ENCODE data around the gene PCNX2.

The PCNX2 gene

GRCh38 chr1:233334092-233334491, 38.6 kb upstream of the PCNX2 start:
- H3K4me1 ChIP-seq (ENCODE audit: control insufficient read depth in 1 of 2, insufficient read depth in 2 of 2, low read length in 2 of 2) = peaks cover 17 to 37% of the 10 kb centered on the region in 2 donors
- H3K9ac ChIP-seq (ENCODE audit: low read depth in 1 of 2, low read length in 2 of 2) = no peak overlapping the region
- H3K36me3 ChIP-seq (ENCODE audit: control insufficient read depth in 1 of 2, insufficient read depth in 2 of 2, low read length in 2 of 2) = no peaks in the 10 kb centered on the region
- H3K27me3 ChIP-seq (ENCODE audit: control insufficient read depth in 1 of 2, insufficient read depth in 2 of 2, low read length in 2 of 2) = peaks cover 0 to under 1% of the 10 kb centered on the region in 2 donors
- H3K9me3 ChIP-seq (ENCODE audit: control insufficient read depth in 1 of 2, low read length in 2 of 2) = no peaks in the 10 kb centered on the region
- H3K4me3 ChIP-seq (ENCODE audit: low read depth in 1 of 2, low read length in 2 of 2) = no peak overlapping the region
- H3K27ac ChIP-seq (ENCODE audit: low read depth, low read length) = no peak overlapping the region

DNA sequence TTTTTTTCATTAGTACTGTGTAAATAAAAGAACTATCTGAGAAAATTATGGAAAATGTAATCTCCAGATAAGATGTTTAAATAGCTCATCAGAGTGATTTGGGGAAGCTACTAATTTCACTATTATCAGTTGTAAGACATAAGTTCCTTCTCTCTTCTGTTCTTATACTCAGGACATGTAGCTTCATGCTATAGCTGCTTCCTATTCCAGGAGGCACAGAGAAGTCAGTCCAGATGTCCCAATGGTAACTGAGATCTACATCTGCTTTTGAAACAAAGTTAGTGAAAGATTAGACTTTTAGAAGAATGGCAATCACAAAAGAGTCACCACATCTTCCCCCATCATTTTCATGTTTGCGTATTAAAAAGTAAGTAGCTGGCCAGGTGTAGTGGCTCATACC, 37.6 kb upstream of the PCNX2 start:
- no peak overlapping the region for H3K9ac ChIP-seq (ENCODE audit: low read depth in 1 of 2, low read length in 2 of 2)
- peaks cover 0 to 3% of the 10 kb centered on the region in 2 donors for H3K27me3 ChIP-seq (ENCODE audit: control insufficient read depth in 1 of 2, insufficient read depth in 2 of 2, low read length in 2 of 2)
- H3K27ac ChIP-seq (ENCODE audit: low read depth, low read length) = no peak overlapping the region
- H3K9me3 ChIP-seq (ENCODE audit: control insufficient read depth in 1 of 2, low read length in 2 of 2) = no peaks in the 10 kb centered on the region
- H3K4me3 ChIP-seq (ENCODE audit: low read depth in 1 of 2, low read length in 2 of 2) = no peak overlapping the region
- no peaks in the 10 kb centered on the region for H3K36me3 ChIP-seq (ENCODE audit: control insufficient read depth in 1 of 2, insufficient read depth in 2 of 2, low read length in 2 of 2)
- H3K4me1 ChIP-seq (ENCODE audit: control insufficient read depth in 1 of 2, insufficient read depth in 2 of 2, low read length in 2 of 2) = peaks cover 22 to 29% of the 10 kb centered on the region in 2 donors

DNA sequence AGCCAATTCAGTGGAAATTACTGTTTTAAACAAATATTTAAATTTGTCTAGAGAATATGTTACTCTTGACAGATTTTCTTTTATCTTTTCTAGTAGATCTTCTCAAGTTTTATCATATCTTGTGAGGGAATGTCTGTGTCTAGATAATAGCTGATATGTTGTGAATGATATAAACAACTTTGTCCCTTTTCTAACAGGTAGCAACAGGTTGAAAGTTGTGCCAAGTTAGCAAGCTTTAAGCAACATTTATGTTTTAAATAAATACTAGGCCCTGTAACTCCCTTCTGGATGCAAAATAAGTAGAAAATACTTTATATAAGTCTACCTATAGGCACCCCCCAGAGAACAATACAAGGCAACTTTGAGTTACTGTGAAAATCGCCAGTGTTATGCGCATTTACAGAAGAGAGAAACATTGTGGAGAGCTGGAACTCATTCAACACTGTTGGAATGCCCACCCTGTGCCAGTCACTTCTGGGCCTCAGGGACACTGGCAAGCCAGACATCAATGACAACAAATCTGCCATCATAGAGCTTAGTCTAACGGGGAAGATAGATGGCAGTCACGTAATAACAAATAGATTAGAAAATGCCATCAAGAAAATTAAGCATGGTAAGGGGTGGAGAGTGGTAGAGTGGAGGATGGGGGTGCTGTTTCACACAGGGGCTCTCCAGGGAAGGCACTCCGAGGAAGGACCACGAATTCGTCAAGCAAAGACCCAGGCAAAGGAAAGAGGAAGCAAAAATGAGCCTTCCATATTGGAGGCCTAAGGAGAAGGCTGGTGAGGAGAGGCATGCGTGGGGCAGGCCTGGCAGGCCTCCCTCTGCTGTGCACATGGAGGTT, 36.4 kb upstream of the PCNX2 start:
- no peak overlapping the region for H3K27ac ChIP-seq (ENCODE audit: low read depth, low read length)
- H3K4me1 ChIP-seq (ENCODE audit: control insufficient read depth in 1 of 2, insufficient read depth in 2 of 2, low read length in 2 of 2) = peaks cover 17 to 19% of the 10 kb centered on the region in 2 donors
- no peak overlapping the region for H3K4me3 ChIP-seq (ENCODE audit: low read depth in 1 of 2, low read length in 2 of 2)
- H3K9me3 ChIP-seq (ENCODE audit: control insufficient read depth in 1 of 2, low read length in 2 of 2) = no peaks in the 10 kb centered on the region
- peaks cover 0 to 3% of the 10 kb centered on the region in 2 donors for H3K27me3 ChIP-seq (ENCODE audit: control insufficient read depth in 1 of 2, insufficient read depth in 2 of 2, low read length in 2 of 2)
- no peaks in the 10 kb centered on the region for H3K36me3 ChIP-seq (ENCODE audit: control insufficient read depth in 1 of 2, insufficient read depth in 2 of 2, low read length in 2 of 2)
- no peak overlapping the region for H3K9ac ChIP-seq (ENCODE audit: low read depth in 1 of 2, low read length in 2 of 2)

GRCh38 chr1:233328142-233328921, 32.8 kb upstream of the PCNX2 start:
- no peaks in the 10 kb centered on the region for H3K36me3 ChIP-seq (ENCODE audit: control insufficient read depth in 1 of 2, insufficient read depth in 2 of 2, low read length in 2 of 2)
- H3K27ac ChIP-seq (ENCODE audit: low read depth, low read length) = peak overlapping the region; percentile 70
- H3K27me3 ChIP-seq (ENCODE audit: control insufficient read depth in 1 of 2, insufficient read depth in 2 of 2, low read length in 2 of 2) = peaks cover 0 to 3% of the 10 kb centered on the region in 2 donors
- no peaks in the 10 kb centered on the region for H3K9me3 ChIP-seq (ENCODE audit: control insufficient read depth in 1 of 2, low read length in 2 of 2)
- H3K4me1 ChIP-seq (ENCODE audit: control insufficient read depth in 1 of 2, insufficient read depth in 2 of 2, low read length in 2 of 2) = peaks cover 10 to 14% of the 10 kb centered on the region in 2 donors
- H3K9ac ChIP-seq (ENCODE audit: low read depth in 1 of 2, low read length in 2 of 2) = peak overlapping the region; percentile 75 to 85
- H3K4me3 ChIP-seq (ENCODE audit: low read depth in 1 of 2, low read length in 2 of 2) = peak overlapping the region; percentile 77 to 85

DNA sequence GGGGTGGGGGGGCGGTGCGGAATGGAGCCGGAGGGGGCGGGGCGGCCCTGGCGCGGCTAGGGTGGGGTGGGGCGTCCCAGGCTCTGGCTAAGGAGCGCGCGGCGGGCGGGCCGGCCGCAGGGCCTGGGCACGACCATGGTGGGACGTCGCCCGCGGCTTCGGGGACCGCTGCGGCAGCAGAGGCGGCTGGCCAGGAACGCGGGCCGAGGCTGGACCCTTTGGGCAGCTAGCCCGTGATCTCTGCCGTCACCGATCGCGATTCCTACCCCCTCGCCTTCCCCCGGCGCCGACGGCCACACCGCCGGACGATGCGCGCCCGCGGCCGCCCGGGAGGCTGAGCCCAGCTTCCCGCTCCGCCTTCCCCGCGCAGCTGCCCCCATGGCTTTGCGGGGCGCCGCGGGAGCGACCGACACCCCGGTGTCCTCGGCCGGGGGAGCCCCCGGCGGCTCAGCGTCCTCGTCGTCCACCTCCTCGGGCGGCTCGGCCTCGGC, 32.2 kb upstream of the PCNX2 start, which contains the start of gene MAP3K21:
MAP3K21 (plus strand) TSS at position 74 of the 491 bp plus-strand sequence; CDS start at position 379, 305 bp downstream.
- peak within 1 kb of the TSS; percentile 75 to 83 for H3K9ac ChIP-seq (ENCODE audit: low read depth in 1 of 2, low read length in 2 of 2)
- no peaks in the 10 kb centered on the region for H3K9me3 ChIP-seq (ENCODE audit: control insufficient read depth in 1 of 2, low read length in 2 of 2)
- H3K27me3 ChIP-seq (ENCODE audit: control insufficient read depth in 1 of 2, insufficient read depth in 2 of 2, low read length in 2 of 2) = peaks cover 0 to 3% of the 10 kb centered on the region in 2 donors
- peak within 1 kb of the TSS; percentile 70 for H3K27ac ChIP-seq (ENCODE audit: low read depth, low read length)
- H3K36me3 ChIP-seq (ENCODE audit: control insufficient read depth in 1 of 2, insufficient read depth in 2 of 2, low read length in 2 of 2) = no peaks in the 10 kb centered on the region
- H3K4me3 ChIP-seq (ENCODE audit: low read depth in 1 of 2, low read length in 2 of 2) = peak within 1 kb of the TSS; percentile 77 to 85
- peaks cover 10 to 14% of the 10 kb centered on the region in 2 donors for H3K4me1 ChIP-seq (ENCODE audit: control insufficient read depth in 1 of 2, insufficient read depth in 2 of 2, low read length in 2 of 2)

DNA sequence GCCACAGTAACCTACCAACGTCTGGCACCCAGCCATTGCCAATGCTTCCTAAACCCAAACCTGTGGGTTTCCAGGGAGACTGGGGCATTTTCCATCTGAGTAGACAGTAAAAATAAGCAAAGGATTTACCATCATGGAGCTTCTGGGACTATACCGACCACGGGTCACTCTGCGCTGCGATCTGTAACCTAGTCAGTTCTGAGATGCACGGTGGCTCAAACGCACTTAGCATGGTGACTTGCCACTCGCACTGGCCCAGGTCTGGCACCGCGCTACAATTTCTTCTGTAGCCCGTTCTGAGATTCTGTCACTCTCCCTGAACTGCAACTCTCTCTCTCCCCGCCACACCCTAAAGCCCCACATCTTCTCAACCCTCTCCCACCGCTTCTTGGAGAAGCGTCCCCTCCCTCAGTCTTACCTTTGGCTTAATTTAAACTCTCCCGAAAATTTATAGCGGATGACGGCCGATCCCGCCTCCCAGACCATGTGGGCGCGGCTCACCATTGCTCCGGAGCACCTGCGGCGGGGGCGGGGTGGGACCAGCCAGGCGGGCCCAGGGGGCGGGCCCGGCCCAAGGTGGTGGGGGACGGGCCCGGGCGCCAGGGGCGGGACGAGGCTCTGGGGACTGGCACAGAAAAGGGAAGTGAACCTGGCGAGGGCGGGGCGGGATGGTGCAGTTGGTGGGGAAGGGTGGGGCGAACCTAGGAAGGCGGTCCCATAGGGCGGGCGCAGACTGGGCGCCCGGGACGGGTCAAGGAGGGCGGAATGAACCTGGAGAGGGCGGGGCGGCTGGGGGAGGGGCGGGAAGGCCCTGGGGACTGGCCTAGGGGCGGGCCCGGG, 31.5 kb upstream of the PCNX2 start:
- H3K9ac ChIP-seq (ENCODE audit: low read depth in 1 of 2, low read length in 2 of 2) = peak overlapping the region in 1 of 2 donors; percentile 41
- no peaks in the 10 kb centered on the region for H3K9me3 ChIP-seq (ENCODE audit: control insufficient read depth in 1 of 2, low read length in 2 of 2)
- H3K4me1 ChIP-seq (ENCODE audit: control insufficient read depth in 1 of 2, insufficient read depth in 2 of 2, low read length in 2 of 2) = peaks cover 10 to 14% of the 10 kb centered on the region in 2 donors
- peak overlapping the region; percentile 57 to 71 for H3K4me3 ChIP-seq (ENCODE audit: low read depth in 1 of 2, low read length in 2 of 2)
- H3K27ac ChIP-seq (ENCODE audit: low read depth, low read length) = no peak overlapping the region
- no peaks in the 10 kb centered on the region for H3K36me3 ChIP-seq (ENCODE audit: control insufficient read depth in 1 of 2, insufficient read depth in 2 of 2, low read length in 2 of 2)
- peaks cover 0 to 3% of the 10 kb centered on the region in 2 donors for H3K27me3 ChIP-seq (ENCODE audit: control insufficient read depth in 1 of 2, insufficient read depth in 2 of 2, low read length in 2 of 2)

GRCh38 chr1:233326319-233326718, 30.8 kb upstream of the PCNX2 start:
- Histone ChIP-seq H3K9ac (ENCODE audit: low read depth in 1 of 2, low read length in 2 of 2) (no peak overlapping the region), H3K4me1 (ENCODE audit: control insufficient read depth in 1 of 2, insufficient read depth in 2 of 2, low read length in 2 of 2) (peaks cover 10% of the 10 kb centered on the region in 2 donors), H3K36me3 (ENCODE audit: control insufficient read depth in 1 of 2, insufficient read depth in 2 of 2, low read length in 2 of 2) (no peaks in the 10 kb centered on the region), H3K27me3 (ENCODE audit: control insufficient read depth in 1 of 2, insufficient read depth in 2 of 2, low read length in 2 of 2) (peaks cover 0 to 3% of the 10 kb centered on the region in 2 donors), H3K4me3 (ENCODE audit: low read depth in 1 of 2, low read length in 2 of 2) (peak overlapping the region in 1 of 2 donors; percentile 71), H3K27ac (ENCODE audit: low read depth, low read length) (no peak overlapping the region), H3K9me3 (ENCODE audit: control insufficient read depth in 1 of 2, low read length in 2 of 2) (no peaks in the 10 kb centered on the region)

GRCh38 chr1:233323718-233324117, 28.2 kb upstream of the PCNX2 start:
- Histone ChIP-seq H3K4me3 (ENCODE audit: low read depth in 1 of 2, low read length in 2 of 2) (no peak overlapping the region), H3K36me3 (ENCODE audit: control insufficient read depth in 1 of 2, insufficient read depth in 2 of 2, low read length in 2 of 2) (no peaks in the 10 kb centered on the region), H3K4me1 (ENCODE audit: control insufficient read depth in 1 of 2, insufficient read depth in 2 of 2, low read length in 2 of 2) (peaks cover 6% of the 10 kb centered on the region in 2 donors)

DNA sequence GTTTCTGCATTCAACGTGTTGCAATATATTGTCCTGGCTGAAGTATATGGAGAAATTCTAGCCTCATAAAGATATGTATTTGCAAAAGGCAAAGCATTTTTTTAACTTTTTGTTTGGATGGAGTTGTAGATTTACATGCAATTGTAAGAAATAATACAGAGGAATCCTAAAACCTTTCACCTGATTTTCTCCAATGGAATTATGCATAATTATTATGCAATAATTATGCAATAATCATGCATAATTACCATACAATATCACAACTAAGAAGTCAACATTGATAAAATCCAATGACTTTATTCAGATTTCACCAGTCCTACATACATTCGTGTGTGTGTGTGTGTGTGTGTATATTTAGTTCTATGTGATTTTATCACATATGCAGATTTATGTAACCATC, 24.5 kb upstream of the PCNX2 start:
- no peaks in the 10 kb centered on the region for H3K9me3 ChIP-seq (ENCODE audit: control insufficient read depth in 1 of 2, low read length in 2 of 2)
- peaks cover 4 to 12% of the 10 kb centered on the region in 2 donors for H3K4me1 ChIP-seq (ENCODE audit: control insufficient read depth in 1 of 2, insufficient read depth in 2 of 2, low read length in 2 of 2)
- H3K36me3 ChIP-seq (ENCODE audit: control insufficient read depth in 1 of 2, insufficient read depth in 2 of 2, low read length in 2 of 2) = no peaks in the 10 kb centered on the region
- H3K9ac ChIP-seq (ENCODE audit: low read depth in 1 of 2, low read length in 2 of 2) = no peak overlapping the region
- H3K4me3 ChIP-seq (ENCODE audit: low read depth in 1 of 2, low read length in 2 of 2) = no peak overlapping the region
- H3K27me3 ChIP-seq (ENCODE audit: control insufficient read depth in 1 of 2, insufficient read depth in 2 of 2, low read length in 2 of 2) = peaks cover 0 to 3% of the 10 kb centered on the region in 2 donors
- no peak overlapping the region for H3K27ac ChIP-seq (ENCODE audit: low read depth, low read length)

More at GRCh38 chr1:233323718-233324117, 28.2 kb upstream of the PCNX2 start:
- peaks cover 0 to 3% of the 10 kb centered on the region in 2 donors for H3K27me3 ChIP-seq (ENCODE audit: control insufficient read depth in 1 of 2, insufficient read depth in 2 of 2, low read length in 2 of 2)
- no peaks in the 10 kb centered on the region for H3K9me3 ChIP-seq (ENCODE audit: control insufficient read depth in 1 of 2, low read length in 2 of 2)
- no peak overlapping the region for H3K9ac ChIP-seq (ENCODE audit: low read depth in 1 of 2, low read length in 2 of 2)
- H3K27ac ChIP-seq (ENCODE audit: low read depth, low read length) = no peak overlapping the region
